Heart right ventricle (tissue), 16 donors: ENCODE results near the gene LRRC70. TPM values are rescaled to one million over a fixed set of nuclear protein-coding genes. Genes with fewer than 3 reads are reported as not detected.

Source experiments
- ATAC-seq, 8 donors: fragments of 200-7000 bp; cut with Tn5 transposase; one replicate each; pipeline ENCODE4 v1.9.1; 2020; ENCODE audit warnings: mild to moderate bottlenecking in 8 of 8, moderate library complexity in 8 of 8, moderate number of reproducible peaks in 1 of 8
- DNase-seq, 2 donors: peaks; one replicate each; pipeline ENCODE4 v3.0.0-alpha.2; 2020
- H3K27ac ChIP-seq, 10 donors: fragments of 200-600 bp; sonication (generic) in 2 of 10; one replicate each; pipeline versions ENCODE4 v1.5.0 to v1.8.0; 2020 to 2022; ENCODE audit warnings: mild to moderate bottlenecking in 3 of 10
- H3K27me3 ChIP-seq, 7 donors: fragments of 200-600 bp; one replicate each; pipeline ENCODE4 v1.8.0; 2021 to 2022; ENCODE audit warnings: mild to moderate bottlenecking in 2 of 7
- H3K36me3 ChIP-seq, 9 donors: fragments of 200-600 bp; sonication (generic) in 1 of 9; one replicate each; pipeline versions ENCODE4 v1.5.0 to v1.8.0; 2020 to 2022; ENCODE audit warnings: mild to moderate bottlenecking in 2 of 9
- H3K4me1 ChIP-seq, 9 donors: fragments of 200-600 bp; sonication (generic) in 1 of 9; one replicate each; pipeline versions ENCODE4 v1.5.0 to v1.8.0; 2020 to 2022; ENCODE audit warnings: mild to moderate bottlenecking in 4 of 9
- H3K4me3 ChIP-seq, 10 donors: fragments of 200-600 bp; sonication (generic) in 2 of 10; one replicate each; pipeline versions ENCODE4 v1.5.0 to v1.8.0; 2020 to 2022; ENCODE audit warnings: mild to moderate bottlenecking in 7 of 10, moderate library complexity in 2 of 10
- H3K9me3 ChIP-seq, 11 donors: fragments of 200-600 bp in 10 of 11; sonication (generic) in 2 of 11; one replicate each; pipeline versions ENCODE4 v1.5.0 to v1.8.0; 2013 to 2022; ENCODE audit warnings: mild to moderate bottlenecking in 2 of 11, control low read depth in 1 of 11, moderate library complexity in 1 of 11
- WGBS, 2 donors: extraction: QIAGEN DNeasy Blood & Tissue Kit; methylation state at CpG; one replicate each; pipeline ENCODE4 v1.1.7; 2013; ENCODE audit warnings: inconsistent platforms in 1 of 2; 5-methylcytosine and 5-hydroxymethylcytosine counted together
- intact Hi-C, 10 donors: fragments of 100-400 bp; cut with DNase I; formaldehyde crosslinking; loops; one replicate each; pipeline versions ENCODE4 v1.11.1 to v1.14.2; 2022
- polyA plus RNA-seq, 2 donors: library from polyadenylated mRNA; stranded (reverse); fragments of 200-250 nt; gene quantifications; one replicate each; pipeline ENCODE4 v1.2.3, GENCODE V29; 2013
- total RNA-seq, 10 donors: library from RNA; stranded (reverse); fragmentation: NEBNext Ultra II Directional in 3 of 10; extraction: Animal tissue kit (Norgen Biotek cat#: 25700) in 3 of 10; gene quantifications; one replicate each; pipeline versions ENCODE4 v1.2.1 to v1.2.4, GENCODE V29; 2021 to 2023
- TF ChIP-seq, protein P1 (sequence below), 9 donors: fragments of 200-600 bp; sonication (generic) in 2 of 9; IDR thresholded peaks; one replicate each; pipeline versions ENCODE4 v1.5.0 to v1.8.0; 2021 to 2022; ENCODE audit warnings: antibody characterized with exemption in 9 of 9, mild to moderate bottlenecking in 5 of 9, moderate library complexity in 1 of 9
- donor health status: Arrhythmogenic right ventricular cardiomyopathy.
- donor health status: ischemic (EF 13 %, LVEDD 7.1; RV severe dilation, severe dysfunction).
- donor health status: healthy with polysubstance abuse.
- donor health status: DM: no; HTN: yes; CAD: no.
- donor health status: DM: no; HTN: no; CAD: no.
- donor health status: ischemic (EF 25% LVEDD 6.9; RV normal size, moderate dysfunction).
- donor health status: ischemic (EF 25% LVEDD 5.7; RV mildly dilated, moderate dysfunction).
- donor health status: healthy.
- donor health status: DM: yes; HTN: yes; CAD: no.
- donor health status: Ischemic cardiomyopathy.
- donor health status: ischemic (EF 35%, LVEDD 5.7; RV mildly dilated, moderate dysfunction).
- donor health status: nonischemic (EF 11% LVEDD 7.7; RV severe dilation, severe dysfunction).
- donor health status: DM: yes; HTN: yes; CAD: no.
- donor health status: PGD.
- donor health status: ischemic (EF 29% LVEDD 5.4; RV normal size, mild dysfunction).
- donor health status: nonischemic (EF 23%, LVEDD 6.1; RV moderate dilation, normal function).

LRRC70 gene
- total and polyA plus RNA-seq, 12 donors, result 0.42 to 4.8 (median 1.7) TPM

GRCh38 chr5:62608529-62609511, 30.2 kb downstream of the LRRC70 start:
- peak; percentile 8 to 20 for DNase-seq
- intact Hi-C loops, result no loop called here
- H3K27me3 ChIP-seq, result no peaks in the 10 kb centered on the region
- no peak overlapping the region for H3K27ac ChIP-seq
- peaks cover 0 to 39% (median 0%) of the 10 kb centered on the region in 9 donors for H3K36me3 ChIP-seq
- no peak overlapping the region for H3K4me3 ChIP-seq
- no peaks in the 10 kb centered on the region for H3K9me3 ChIP-seq
- ATAC-seq, result peak in 4 of 8 donors; percentile 28 to 55 (median 46)
- TF ChIP-seq, protein P1, sequence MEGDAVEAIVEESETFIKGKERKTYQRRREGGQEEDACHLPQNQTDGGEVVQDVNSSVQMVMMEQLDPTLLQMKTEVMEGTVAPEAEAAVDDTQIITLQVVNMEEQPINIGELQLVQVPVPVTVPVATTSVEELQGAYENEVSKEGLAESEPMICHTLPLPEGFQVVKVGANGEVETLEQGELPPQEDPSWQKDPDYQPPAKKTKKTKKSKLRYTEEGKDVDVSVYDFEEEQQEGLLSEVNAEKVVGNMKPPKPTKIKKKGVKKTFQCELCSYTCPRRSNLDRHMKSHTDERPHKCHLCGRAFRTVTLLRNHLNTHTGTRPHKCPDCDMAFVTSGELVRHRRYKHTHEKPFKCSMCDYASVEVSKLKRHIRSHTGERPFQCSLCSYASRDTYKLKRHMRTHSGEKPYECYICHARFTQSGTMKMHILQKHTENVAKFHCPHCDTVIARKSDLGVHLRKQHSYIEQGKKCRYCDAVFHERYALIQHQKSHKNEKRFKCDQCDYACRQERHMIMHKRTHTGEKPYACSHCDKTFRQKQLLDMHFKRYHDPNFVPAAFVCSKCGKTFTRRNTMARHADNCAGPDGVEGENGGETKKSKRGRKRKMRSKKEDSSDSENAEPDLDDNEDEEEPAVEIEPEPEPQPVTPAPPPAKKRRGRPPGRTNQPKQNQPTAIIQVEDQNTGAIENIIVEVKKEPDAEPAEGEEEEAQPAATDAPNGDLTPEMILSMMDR (IDR thresholded peaks at IDR 0.05), result no peak
- H3K4me1 ChIP-seq, result no peaks in the 10 kb centered on the region
- 82 to 83% methylated on average over 7 of the region's 7 CpGs for WGBS, 2 donors

GRCh38 chr5:62614355-62614754, 35.7 kb downstream of the LRRC70 start:
- TF ChIP-seq, protein P1 (IDR thresholded peaks at IDR 0.05), result no peak
- H3K4me1 ChIP-seq, result no peaks in the 10 kb centered on the region
- no peak overlapping the region for H3K27ac ChIP-seq
- no peak overlapping the region for H3K4me3 ChIP-seq
- peaks cover 0 to 3% (median 0%) of the 10 kb centered on the region in 11 donors for H3K9me3 ChIP-seq
- ATAC-seq (no peak), DNase-seq (no peak)
- intact Hi-C loops, result no loop called here
- H3K27me3 ChIP-seq, result no peaks in the 10 kb centered on the region
- WGBS, 2 donors, result 94% methylated on average over 8 of the region's 8 CpGs
- peaks cover 0 to 26% (median 0%) of the 10 kb centered on the region in 9 donors for H3K36me3 ChIP-seq

DNA sequence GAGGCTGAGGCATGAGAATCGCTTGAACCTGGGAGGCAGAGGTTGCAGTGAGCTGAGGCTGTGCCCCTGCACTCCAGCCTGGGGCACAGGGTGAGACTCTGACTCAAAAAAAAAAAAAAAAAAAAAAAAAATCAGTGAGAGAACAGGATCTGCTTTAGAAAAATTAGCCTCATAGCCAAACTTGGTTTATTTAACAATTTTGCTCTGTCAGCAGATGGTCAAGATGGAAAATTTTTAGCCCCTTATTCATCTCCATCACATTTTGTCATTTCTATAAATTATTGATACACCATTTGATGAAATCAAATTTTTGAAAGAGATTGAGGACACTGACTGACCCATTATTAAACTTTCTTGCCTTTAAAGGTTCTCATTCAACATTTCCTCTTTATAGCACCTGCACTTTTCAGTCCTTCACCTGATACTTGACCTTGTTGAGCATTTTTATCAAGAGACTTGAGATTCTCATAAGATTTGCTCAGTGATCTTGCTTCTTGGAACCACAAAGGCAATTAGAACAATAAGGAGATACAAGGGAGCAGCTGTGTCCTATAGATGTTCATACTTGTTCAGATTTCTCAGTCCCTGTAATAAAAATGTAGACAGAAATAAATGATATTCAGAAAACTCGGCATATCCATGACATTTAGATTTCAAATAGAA, 38.1 kb downstream of the LRRC70 start:
- Histone ChIP-seq H3K9me3 (peaks cover 0 to 3% (median 0%) of the 10 kb centered on the region in 11 donors), H3K4me3 (no peak overlapping the region), H3K36me3 (peaks cover 0 to 9% (median 0%) of the 10 kb centered on the region in 9 donors), H3K27me3 (no peaks in the 10 kb centered on the region), H3K4me1 (no peaks in the 10 kb centered on the region), H3K27ac (no peak overlapping the region)
- TF ChIP-seq, protein P1 (IDR thresholded peaks at IDR 0.05), result no peak
- DNase-seq, result no peak
- 93 to 97% methylated on average over 2 of the region's 2 CpGs for WGBS, 2 donors
- no peak for ATAC-seq
- intact Hi-C loops, result no loop called here

DNA sequence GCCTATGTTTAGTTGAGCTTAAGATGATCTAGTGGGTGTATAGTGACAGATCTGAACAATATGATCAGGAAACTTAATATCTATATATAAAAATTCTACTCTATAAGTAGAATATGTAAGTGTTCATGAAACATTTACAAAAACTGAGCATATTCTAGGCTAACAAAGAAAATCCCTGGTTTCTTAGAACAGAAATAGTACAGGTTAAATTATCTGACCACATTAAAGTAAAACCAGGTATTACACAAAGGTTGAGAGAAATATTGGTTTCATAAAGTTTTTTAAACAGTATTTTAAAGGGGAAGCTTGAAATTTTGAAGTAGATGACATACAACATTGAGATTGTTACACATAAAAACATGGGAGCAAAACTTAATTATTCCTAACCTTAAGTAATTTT, 39.3 kb downstream of the LRRC70 start:
- no peak overlapping the region for H3K27ac ChIP-seq
- DNase-seq (no peak), ATAC-seq (no peak)
- intact Hi-C loops, result no loop called here
- H3K36me3 ChIP-seq, result peaks cover 0 to 5% (median 0%) of the 10 kb centered on the region in 9 donors
- TF ChIP-seq, protein P1 (IDR thresholded peaks at IDR 0.05), result no peak
- H3K4me1 ChIP-seq, result no peaks in the 10 kb centered on the region
- no peaks in the 10 kb centered on the region for H3K27me3 ChIP-seq
- H3K4me3 ChIP-seq, result no peak overlapping the region
- H3K9me3 ChIP-seq, result peaks cover 0 to 3% (median 0%) of the 10 kb centered on the region in 11 donors
